ENCODE results near the gene NOSIP. TPM values are rescaled to one million over a fixed set of nuclear protein-coding genes. Genes with fewer than 3 reads are reported as not detected.

Gene NOSIP
- total RNA-seq, 4 donors from 2014 or later, result 29.0 to 347 (median 65.4) TPM

DNA sequence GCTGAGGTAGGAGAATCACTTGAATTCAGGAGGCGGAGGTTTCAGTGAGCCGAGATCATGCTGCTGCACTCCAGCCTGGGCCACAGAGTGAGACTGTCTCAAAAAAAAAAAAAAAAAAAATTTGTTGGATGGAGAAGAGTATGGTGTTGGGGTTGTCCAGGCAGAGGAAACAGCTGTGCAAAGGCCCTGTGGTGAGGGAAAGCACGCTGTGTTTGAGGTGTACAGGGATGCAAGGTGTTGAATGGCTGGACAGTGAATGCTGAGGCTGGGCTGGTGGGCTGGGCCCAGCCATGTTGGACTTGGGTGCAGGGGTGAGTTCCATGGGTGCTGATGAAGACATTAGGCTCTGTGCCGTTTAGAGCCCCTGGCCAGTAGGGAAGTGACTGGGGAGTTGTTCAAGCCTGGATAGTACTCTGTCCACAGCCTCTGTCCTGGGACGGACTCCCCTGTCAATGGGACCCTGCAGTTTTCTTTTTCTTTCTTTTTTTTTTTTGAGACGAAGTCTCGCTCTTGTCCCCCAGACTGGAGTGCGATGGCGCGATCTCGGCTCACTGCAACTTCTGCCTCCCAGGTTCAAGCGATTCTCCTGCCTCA lies 29.2 kb upstream of the NOSIP start:
- Histone ChIP-seq H3K27me3 (no peaks in the 10 kb centered on the region), H3K4me1 (no peaks in the 10 kb centered on the region), H3K27ac (no peak overlapping the region), H3K4me3 (no peak overlapping the region), H3K36me3 (no peaks in the 10 kb centered on the region), H3K9me3 (no peaks in the 10 kb centered on the region)
- no peak for TF ChIP-seq POLR2A (IDR thresholded peaks at IDR 0.05)
- TF ChIP-seq, protein P1, sequence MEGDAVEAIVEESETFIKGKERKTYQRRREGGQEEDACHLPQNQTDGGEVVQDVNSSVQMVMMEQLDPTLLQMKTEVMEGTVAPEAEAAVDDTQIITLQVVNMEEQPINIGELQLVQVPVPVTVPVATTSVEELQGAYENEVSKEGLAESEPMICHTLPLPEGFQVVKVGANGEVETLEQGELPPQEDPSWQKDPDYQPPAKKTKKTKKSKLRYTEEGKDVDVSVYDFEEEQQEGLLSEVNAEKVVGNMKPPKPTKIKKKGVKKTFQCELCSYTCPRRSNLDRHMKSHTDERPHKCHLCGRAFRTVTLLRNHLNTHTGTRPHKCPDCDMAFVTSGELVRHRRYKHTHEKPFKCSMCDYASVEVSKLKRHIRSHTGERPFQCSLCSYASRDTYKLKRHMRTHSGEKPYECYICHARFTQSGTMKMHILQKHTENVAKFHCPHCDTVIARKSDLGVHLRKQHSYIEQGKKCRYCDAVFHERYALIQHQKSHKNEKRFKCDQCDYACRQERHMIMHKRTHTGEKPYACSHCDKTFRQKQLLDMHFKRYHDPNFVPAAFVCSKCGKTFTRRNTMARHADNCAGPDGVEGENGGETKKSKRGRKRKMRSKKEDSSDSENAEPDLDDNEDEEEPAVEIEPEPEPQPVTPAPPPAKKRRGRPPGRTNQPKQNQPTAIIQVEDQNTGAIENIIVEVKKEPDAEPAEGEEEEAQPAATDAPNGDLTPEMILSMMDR (IDR thresholded peaks at IDR 0.05), result no peak
- DNase-seq, result no peak
- intact Hi-C loops (cut with DNase I; ENCODE audit: low total_unique reads), result no loop called here

DNA sequence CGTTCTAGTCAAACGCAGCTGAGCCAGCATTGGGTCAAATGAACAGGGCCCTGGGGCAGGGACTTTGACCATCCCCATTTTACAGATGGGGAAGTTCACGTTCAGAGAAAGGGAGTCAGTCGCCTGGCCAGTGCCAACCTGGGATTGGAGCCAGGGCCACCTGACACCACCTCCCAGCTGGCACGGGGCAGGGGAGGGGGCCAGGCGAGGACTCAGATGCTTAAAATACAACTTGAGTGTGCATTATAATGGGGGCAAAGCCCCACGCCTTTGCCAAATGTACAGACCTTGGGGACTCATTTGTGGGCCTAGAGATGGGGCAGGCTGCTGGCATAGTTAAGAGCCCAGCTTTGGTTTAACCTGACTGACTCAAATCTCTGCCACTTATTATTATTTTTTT lies 25.2 kb upstream of the NOSIP start:
- no peaks in the 10 kb centered on the region for H3K27me3 ChIP-seq
- no peak overlapping the region for H3K4me3 ChIP-seq
- no peak overlapping the region for H3K27ac ChIP-seq
- no peaks in the 10 kb centered on the region for H3K4me1 ChIP-seq
- H3K36me3 ChIP-seq, result no peaks in the 10 kb centered on the region
- H3K9me3 ChIP-seq, result no peaks in the 10 kb centered on the region
- intact Hi-C loops (cut with DNase I; ENCODE audit: low total_unique reads), result no loop called here
- TF ChIP-seq, protein P1 (IDR thresholded peaks at IDR 0.05), result no peak
- no peak for TF ChIP-seq POLR2A (IDR thresholded peaks at IDR 0.05)
- DNase-seq, result no peak

DNA sequence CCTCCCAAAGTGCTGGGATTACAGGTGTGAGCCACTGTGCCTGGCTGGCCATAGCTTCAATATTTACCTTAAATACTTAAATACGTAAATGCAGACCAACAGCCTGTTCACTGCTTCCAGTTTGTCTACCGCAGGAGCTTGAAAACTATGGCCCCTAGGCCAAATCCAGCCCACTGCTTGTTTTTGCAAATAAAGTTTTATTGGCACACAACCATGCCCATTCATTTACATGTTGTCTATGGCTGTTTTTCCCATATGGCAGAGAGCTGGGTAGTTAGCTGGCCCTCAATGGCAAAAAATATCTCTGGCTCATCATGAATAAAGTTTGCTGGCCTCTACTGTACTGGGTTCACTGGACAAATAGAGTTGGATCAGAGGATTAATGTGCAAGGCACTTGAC lies 22.4 kb upstream of the NOSIP start:
- Histone ChIP-seq H3K9me3 (no peaks in the 10 kb centered on the region), H3K27ac (no peak overlapping the region), H3K36me3 (no peaks in the 10 kb centered on the region), H3K4me1 (no peaks in the 10 kb centered on the region), H3K27me3 (no peaks in the 10 kb centered on the region), H3K4me3 (no peak overlapping the region)
- TF ChIP-seq, protein P1 (IDR thresholded peaks at IDR 0.05), result no peak
- no peak for TF ChIP-seq POLR2A (IDR thresholded peaks at IDR 0.05)
- intact Hi-C loops (cut with DNase I; ENCODE audit: low total_unique reads), result no loop called here
- DNase-seq, result no peak

DNA sequence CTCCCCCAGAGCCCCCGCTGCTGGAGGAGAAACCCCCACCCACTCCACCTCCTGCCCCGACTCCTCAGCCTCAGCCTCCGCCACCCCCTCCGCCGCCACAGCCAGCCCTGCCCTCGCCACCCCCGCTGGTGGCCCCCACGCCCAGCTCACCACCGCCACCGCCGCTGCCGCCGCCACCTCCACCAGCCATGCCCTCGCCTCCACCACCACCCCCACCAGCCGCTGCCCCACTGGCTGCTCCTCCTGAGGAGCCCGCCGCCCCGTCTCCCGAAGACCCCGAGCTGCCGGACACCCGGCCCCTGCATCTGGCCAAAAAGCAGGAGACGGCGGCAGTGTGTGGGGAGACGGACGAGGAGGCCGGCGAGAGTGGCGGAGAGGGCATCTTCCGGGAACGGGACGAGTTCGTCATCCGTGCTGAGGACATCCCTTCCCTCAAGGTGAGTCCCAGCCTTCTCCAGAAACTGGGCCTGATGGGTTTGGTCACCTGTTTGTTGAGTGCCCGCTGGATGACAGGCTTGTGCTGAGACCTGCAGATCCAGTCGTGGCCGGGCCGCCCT lies 21.2 kb upstream of the NOSIP start:
- DNase-seq, result no peak
- Histone ChIP-seq H3K9me3 (no peaks in the 10 kb centered on the region), H3K36me3 (no peaks in the 10 kb centered on the region), H3K4me3 (no peak overlapping the region), H3K27ac (no peak overlapping the region), H3K27me3 (no peaks in the 10 kb centered on the region), H3K4me1 (no peaks in the 10 kb centered on the region)
- no peak for TF ChIP-seq POLR2A (IDR thresholded peaks at IDR 0.05)
- TF ChIP-seq, protein P1 (IDR thresholded peaks at IDR 0.05), result no peak
- intact Hi-C loops (cut with DNase I; ENCODE audit: low total_unique reads), result no loop called here

DNA sequence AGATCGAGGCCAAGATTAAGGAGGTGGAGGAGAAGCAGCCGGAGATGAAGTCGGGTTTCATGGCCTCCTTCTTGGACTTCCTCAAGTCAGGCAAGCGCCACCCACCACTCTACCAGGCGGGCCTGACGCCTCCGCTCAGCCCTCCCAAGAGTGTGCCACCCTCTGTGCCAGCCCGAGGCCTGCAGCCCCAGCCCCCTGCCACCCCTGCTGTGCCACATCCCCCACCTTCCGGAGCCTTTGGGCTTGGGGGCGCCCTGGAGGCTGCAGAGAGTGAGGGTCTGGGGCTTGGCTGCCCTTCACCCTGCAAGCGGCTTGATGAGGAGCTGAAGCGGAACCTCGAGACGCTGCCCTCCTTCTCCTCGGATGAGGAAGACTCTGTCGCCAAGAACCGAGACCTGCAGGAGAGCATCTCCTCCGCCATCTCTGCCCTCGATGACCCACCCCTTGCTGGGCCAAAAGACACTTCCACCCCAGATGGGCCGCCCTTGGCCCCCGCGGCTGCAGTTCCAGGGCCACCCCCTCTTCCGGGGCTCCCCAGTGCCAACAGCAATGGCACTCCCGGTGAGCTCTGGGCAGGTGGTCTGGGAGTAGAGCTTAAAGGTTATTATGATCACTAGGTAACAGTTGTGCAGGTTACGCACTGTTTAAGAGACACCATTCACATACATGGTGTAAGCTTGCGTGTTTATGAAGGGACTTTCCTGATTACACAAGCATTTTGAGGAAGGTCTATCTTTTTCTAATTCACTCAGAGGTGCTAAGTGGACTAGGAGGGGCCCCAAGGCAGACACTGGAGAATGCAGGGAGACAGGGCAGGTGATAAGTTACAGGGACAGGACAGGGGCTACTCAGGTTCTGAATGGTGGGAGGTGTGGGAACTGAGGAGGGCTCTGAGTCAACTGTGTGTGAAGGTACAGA lies 19.3 kb upstream of the NOSIP start:
- Histone ChIP-seq H3K4me3 (no peak overlapping the region), H3K9me3 (no peaks in the 10 kb centered on the region), H3K27me3 (no peaks in the 10 kb centered on the region), H3K36me3 (no peaks in the 10 kb centered on the region), H3K27ac (no peak overlapping the region), H3K4me1 (no peaks in the 10 kb centered on the region)
- no peak for TF ChIP-seq POLR2A (IDR thresholded peaks at IDR 0.05)
- TF ChIP-seq, protein P1 (IDR thresholded peaks at IDR 0.05), result no peak
- DNase-seq, result no peak
- intact Hi-C loops (cut with DNase I; ENCODE audit: low total_unique reads), result no loop called here

Data from uterus (tissue), 4 donors.